Astrocyte (in vitro differentiated cells and primary cell): ENCODE results near the gene ALPG. TPM values are rescaled to one million over a fixed set of nuclear protein-coding genes. Genes with fewer than 3 reads are reported as not detected.
"Not testable (repeated sequence)": the region's sequence is repeated elsewhere in the genome, so short reads cannot be mapped to it uniquely, and the experiment has no call there.

Source experiments
- DNase-seq: peaks from one replicate; pipeline ENCODE4 v3.0.0-alpha.2; 2010; ENCODE audit warnings: low read depth
- FAIRE-seq: peaks from 2 replicates; lab custom pipeline; 2011; peaks lifted over from hg19 to GRCh38; lab: Jason Lieb, UNC
- H2AFZ ChIP-seq: 2 replicates; pipeline ENCODE4 v1.6.0; 2012; ENCODE audit warnings: low read depth, low read length, inconsistent platforms
- H3K27ac ChIP-seq: 2 replicates; pipeline ENCODE4 v1.5.1; 2011; ENCODE audit warnings: low read depth, low read length, inconsistent platforms
- H3K27me3 ChIP-seq: 2 replicates; pipeline ENCODE4 v1.6.0; 2011; ENCODE audit warnings: low read length, inconsistent platforms; ENCODE audit not compliant: insufficient read depth
- H3K36me3 ChIP-seq: 2 replicates; pipeline ENCODE4 v1.5.1; 2011; ENCODE audit warnings: low read length, inconsistent platforms; ENCODE audit not compliant: insufficient read depth
- H3K4me1 ChIP-seq: 2 replicates; pipeline ENCODE4 v1.5.1; 2011; ENCODE audit warnings: low read length, inconsistent platforms; ENCODE audit not compliant: insufficient read depth
- H3K4me2 ChIP-seq: 2 replicates; pipeline ENCODE4 v1.6.0; 2012; ENCODE audit warnings: low read length, inconsistent platforms
- H3K4me3 ChIP-seq: 2 replicates; pipeline ENCODE4 v1.5.1; 2011; ENCODE audit warnings: low read depth, mild to moderate bottlenecking, low read length, inconsistent platforms; ENCODE audit not compliant: insufficient read depth
- H3K79me2 ChIP-seq: 2 replicates; pipeline ENCODE4 v1.6.0; 2012; ENCODE audit warnings: mild to moderate bottlenecking, low read length, inconsistent platforms; ENCODE audit not compliant: insufficient read depth
- H3K9ac ChIP-seq: 2 replicates; pipeline ENCODE4 v1.6.0; 2012; ENCODE audit warnings: mild to moderate bottlenecking, low read length, inconsistent platforms
- H3K9me3 ChIP-seq: 2 replicates; pipeline ENCODE4 v1.5.1; 2012; ENCODE audit warnings: low read depth, mild to moderate bottlenecking, low read length, inconsistent platforms; ENCODE audit not compliant: insufficient read depth
- H4K20me1 ChIP-seq: 2 replicates; pipeline ENCODE4 v1.6.0; 2012; ENCODE audit warnings: low read length, inconsistent platforms; ENCODE audit not compliant: insufficient read depth
- H3K27ac Mint-ChIP-seq: one replicate; pipeline ENCODE4 v1.8.0; 2021; ENCODE audit warnings: mild to moderate bottlenecking, mixed read lengths; ENCODE audit not compliant: unreplicated experiment
- H3K27me3 Mint-ChIP-seq: one replicate; pipeline ENCODE4 v1.8.0; 2021; ENCODE audit warnings: low read depth, mixed read lengths; ENCODE audit not compliant: unreplicated experiment
- H3K36me3 Mint-ChIP-seq: one replicate; pipeline ENCODE4 v1.8.0; 2021; ENCODE audit warnings: low read depth, mixed read lengths; ENCODE audit not compliant: unreplicated experiment
- H3K4me1 Mint-ChIP-seq: one replicate; pipeline ENCODE4 v1.8.0; 2021; ENCODE audit warnings: low read depth, mixed read lengths; ENCODE audit not compliant: unreplicated experiment
- H3K4me3 Mint-ChIP-seq: one replicate; pipeline ENCODE4 v1.8.0; 2021; ENCODE audit warnings: mild to moderate bottlenecking, moderate library complexity, mixed read lengths; ENCODE audit not compliant: unreplicated experiment
- H3K9me3 Mint-ChIP-seq: one replicate; pipeline ENCODE4 v1.8.0; 2021; ENCODE audit warnings: mild to moderate bottlenecking, mixed read lengths; ENCODE audit not compliant: unreplicated experiment
- EZH2 ChIP-seq: IDR thresholded peaks from 2 replicates; pipeline ENCODE4 v1.6.1; 2012; ENCODE audit warnings: mild to moderate bottlenecking, low read length, inconsistent platforms; ENCODE audit not compliant: insufficient read depth
- total RNA-seq: library from RNA; stranded (reverse); gene quantifications from 2 replicates; pipeline ENCODE4 v1.2.1, GENCODE V29; 2021
- TF ChIP-seq, protein P1 (sequence below): IDR thresholded peaks from 2 replicates; pipeline ENCODE4 v1.5.1; 2011; ENCODE audit warnings: low read depth, mild to moderate bottlenecking, inconsistent platforms, low read length, moderate library complexity; ENCODE audit not compliant: insufficient read depth

Gene ALPG
- total RNA-seq, 1 donor from 2014 or later = 0.27 TPM

DNA sequence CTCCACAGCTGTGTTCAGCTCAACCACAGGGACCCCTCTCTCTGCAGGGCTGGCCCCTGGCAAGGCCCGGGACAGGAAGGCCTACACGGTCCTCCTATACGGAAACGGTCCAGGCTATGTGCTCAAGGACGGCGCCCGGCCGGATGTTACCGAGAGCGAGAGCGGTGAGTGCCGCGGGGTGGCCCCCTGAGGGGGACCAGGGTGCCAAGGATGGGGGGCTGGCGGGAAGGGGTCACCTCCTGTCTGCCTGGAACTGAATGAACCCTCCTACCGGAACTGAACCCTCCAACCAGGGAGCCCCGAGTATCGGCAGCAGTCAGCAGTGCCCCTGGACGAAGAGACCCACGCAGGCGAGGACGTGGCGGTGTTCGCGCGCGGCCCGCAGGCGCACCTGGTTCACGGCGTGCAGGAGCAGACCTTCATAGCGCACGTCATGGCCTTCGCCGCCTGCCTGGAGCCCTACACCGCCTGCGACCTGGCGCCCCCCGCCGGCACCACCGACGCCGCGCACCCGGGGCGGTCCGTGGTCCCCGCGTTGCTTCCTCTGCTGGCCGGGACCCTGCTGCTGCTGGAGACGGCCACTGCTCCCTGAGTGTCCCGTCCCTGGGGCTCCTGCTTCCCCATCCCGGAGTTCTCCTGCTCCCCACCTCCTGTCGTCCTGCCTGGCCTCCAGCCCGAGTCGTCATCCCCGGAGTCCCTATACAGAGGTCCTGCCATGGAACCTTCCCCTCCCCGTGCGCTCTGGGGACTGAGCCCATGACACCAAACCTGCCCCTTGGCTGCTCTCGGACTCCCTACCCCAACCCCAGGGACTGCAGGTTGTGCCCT is 25.2 kb upstream of the ALPG start:
- H3K9me3 Mint-ChIP-seq, H3K4me1 Mint-ChIP-seq, H3K27ac Mint-ChIP-seq, H3K4me2 ChIP-seq, H3K9ac ChIP-seq, H3K9me3 ChIP-seq, H2AFZ ChIP-seq, H4K20me1 ChIP-seq, H3K27ac ChIP-seq, H3K36me3 ChIP-seq, H3K79me2 ChIP-seq, H3K4me3 ChIP-seq, H3K36me3 Mint-ChIP-seq, DNase-seq, FAIRE-seq, H3K4me3 Mint-ChIP-seq: not testable (repeated sequence)
- Histone ChIP-seq H3K27me3 (peaks cover 31% of the 10 kb centered on the region), H3K4me1 (peaks cover 12% of the 10 kb centered on the region)
- TF ChIP-seq EZH2 = peak; percentile 22
- peaks cover 32% of the 10 kb centered on the region for H3K27me3 Mint-ChIP-seq

- no peaks in the 10 kb centered on the region for H4K20me1 ChIP-seq
- Mint-ChIP-seq H3K36me3 (no peaks in the 10 kb centered on the region), H3K4me1 (peaks cover 9% of the 10 kb centered on the region), H3K4me3 (no peak overlapping the region), H3K9me3 (peaks cover 7% of the 10 kb centered on the region), H3K27ac (no peak overlapping the region), H3K27me3 (peaks cover 30% of the 10 kb centered on the region)
- H3K9me3 ChIP-seq = no peaks in the 10 kb centered on the region
- no peaks in the 10 kb centered on the region for H3K79me2 ChIP-seq
- peaks cover 39% of the 10 kb centered on the region for H3K27me3 ChIP-seq
- FAIRE-seq (no peak), DNase-seq (no peak)
- H3K4me2 ChIP-seq = no peak overlapping the region
- TF ChIP-seq, protein P1, sequence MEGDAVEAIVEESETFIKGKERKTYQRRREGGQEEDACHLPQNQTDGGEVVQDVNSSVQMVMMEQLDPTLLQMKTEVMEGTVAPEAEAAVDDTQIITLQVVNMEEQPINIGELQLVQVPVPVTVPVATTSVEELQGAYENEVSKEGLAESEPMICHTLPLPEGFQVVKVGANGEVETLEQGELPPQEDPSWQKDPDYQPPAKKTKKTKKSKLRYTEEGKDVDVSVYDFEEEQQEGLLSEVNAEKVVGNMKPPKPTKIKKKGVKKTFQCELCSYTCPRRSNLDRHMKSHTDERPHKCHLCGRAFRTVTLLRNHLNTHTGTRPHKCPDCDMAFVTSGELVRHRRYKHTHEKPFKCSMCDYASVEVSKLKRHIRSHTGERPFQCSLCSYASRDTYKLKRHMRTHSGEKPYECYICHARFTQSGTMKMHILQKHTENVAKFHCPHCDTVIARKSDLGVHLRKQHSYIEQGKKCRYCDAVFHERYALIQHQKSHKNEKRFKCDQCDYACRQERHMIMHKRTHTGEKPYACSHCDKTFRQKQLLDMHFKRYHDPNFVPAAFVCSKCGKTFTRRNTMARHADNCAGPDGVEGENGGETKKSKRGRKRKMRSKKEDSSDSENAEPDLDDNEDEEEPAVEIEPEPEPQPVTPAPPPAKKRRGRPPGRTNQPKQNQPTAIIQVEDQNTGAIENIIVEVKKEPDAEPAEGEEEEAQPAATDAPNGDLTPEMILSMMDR = no peak
- no peak for TF ChIP-seq EZH2
- peaks cover 20% of the 10 kb centered on the region for H3K4me1 ChIP-seq
- H3K9ac ChIP-seq = no peak overlapping the region
- H3K36me3 ChIP-seq = no peaks in the 10 kb centered on the region
- no peak overlapping the region for H3K27ac ChIP-seq
- no peak overlapping the region for H2AFZ ChIP-seq
- H3K4me3 ChIP-seq = no peak overlapping the region
These were observed 24.1 kb upstream of the ALPG start for GRCh38 chr2:232382331-232383225.

GRCh38 chr2:232384466-232384865 is 22.2 kb upstream of the ALPG start:
- no peak overlapping the region for H3K27ac ChIP-seq
- H4K20me1 ChIP-seq = no peaks in the 10 kb centered on the region
- Mint-ChIP-seq H3K4me1 (peaks cover 14% of the 10 kb centered on the region), H3K36me3 (no peaks in the 10 kb centered on the region), H3K27ac (no peak overlapping the region), H3K4me3 (no peak overlapping the region), H3K27me3 (peaks cover 29% of the 10 kb centered on the region), H3K9me3 (peaks cover 12% of the 10 kb centered on the region)
- H3K4me1 ChIP-seq = peaks cover 32% of the 10 kb centered on the region
- H3K9ac ChIP-seq = no peak overlapping the region
- no peak overlapping the region for H3K4me3 ChIP-seq
- no peak overlapping the region for H3K4me2 ChIP-seq
- no peak overlapping the region for H2AFZ ChIP-seq
- no peaks in the 10 kb centered on the region for H3K36me3 ChIP-seq
- H3K27me3 ChIP-seq = peaks cover 46% of the 10 kb centered on the region
- no peaks in the 10 kb centered on the region for H3K79me2 ChIP-seq
- DNase-seq (no peak), FAIRE-seq (no peak)
- TF ChIP-seq, protein P1 = no peak
- TF ChIP-seq EZH2 = no peak
- H3K9me3 ChIP-seq = no peaks in the 10 kb centered on the region

- H3K36me3 Mint-ChIP-seq = not testable (repeated sequence)
- Mint-ChIP-seq H3K27me3 (peaks cover 28% of the 10 kb centered on the region), H3K9me3 (peaks cover 12% of the 10 kb centered on the region)
These were observed 21.6 kb upstream of the ALPG start for GRCh38 chr2:232385058-232385457.

More at GRCh38 chr2:232385058-232385457, 21.6 kb upstream of the ALPG start:
- FAIRE-seq, H3K4me3 Mint-ChIP-seq, H3K36me3 ChIP-seq, DNase-seq, H3K79me2 ChIP-seq, H3K27ac ChIP-seq, H4K20me1 ChIP-seq, H3K4me3 ChIP-seq, H2AFZ ChIP-seq, H3K9me3 ChIP-seq, H3K27ac Mint-ChIP-seq: not testable (repeated sequence)
- H3K4me2 ChIP-seq = peak overlapping the region; percentile 67
- peak overlapping the region; percentile 23 for H3K9ac ChIP-seq
- peaks cover 19% of the 10 kb centered on the region for H3K4me1 Mint-ChIP-seq
- H3K27me3 ChIP-seq = peaks cover 46% of the 10 kb centered on the region
- H3K4me1 ChIP-seq = peaks cover 38% of the 10 kb centered on the region
